ENCODE results near the gene FBXL15. TPM values are rescaled to one million over a fixed set of nuclear protein-coding genes. Genes with fewer than 3 reads are reported as not detected.

Gene FBXL15
- total and polyA plus RNA-seq, 2 of the 13 experiments (the other 11 are each of a cell fraction or from before 2014, with no cell fraction given): 4.3 to 8.3 TPM

DNA sequence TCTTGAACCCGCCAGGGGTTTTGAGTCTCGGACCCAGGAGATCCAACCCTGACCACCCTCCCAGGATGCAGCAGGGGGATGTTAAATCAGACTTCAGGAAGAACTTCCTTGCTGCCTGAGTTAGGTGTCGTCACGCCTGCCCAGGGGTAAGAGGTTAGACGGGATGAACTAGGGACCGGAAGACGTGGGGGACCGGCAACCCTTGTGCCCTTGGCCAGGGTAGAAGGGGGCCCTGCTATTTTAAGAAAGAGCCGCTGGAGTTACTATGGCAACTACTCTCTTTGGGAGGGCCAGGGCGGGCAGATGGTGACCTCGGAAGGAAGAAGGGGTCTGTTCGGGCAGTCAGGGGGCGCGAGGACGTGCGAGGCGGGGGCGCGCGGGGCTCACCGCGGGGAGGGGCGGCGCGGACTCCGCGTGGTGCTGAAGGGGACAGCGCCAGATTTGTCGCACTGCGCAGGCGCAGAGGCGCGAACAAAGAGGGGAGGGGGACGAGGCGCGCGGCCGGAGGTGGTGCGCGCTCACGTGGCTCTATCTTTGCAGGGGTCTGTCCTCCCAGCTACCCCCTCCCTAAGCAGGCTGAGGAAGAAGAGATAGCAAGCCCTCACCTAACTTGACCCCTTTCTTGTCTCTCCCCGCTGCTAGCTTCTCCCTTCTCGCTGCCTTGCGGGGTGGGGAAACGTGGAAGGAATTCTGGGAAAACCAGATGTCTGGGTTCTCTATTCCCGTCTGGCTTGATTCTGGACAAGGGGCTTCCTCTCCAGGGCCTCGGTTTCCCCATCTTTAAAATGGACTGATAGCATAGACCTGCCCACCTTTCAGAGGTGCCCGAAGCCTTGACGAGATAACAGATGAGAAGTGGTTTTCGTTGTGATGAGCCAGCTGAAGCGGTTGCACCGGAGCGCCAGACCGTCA, 1.1 kb upstream of the FBXL15 start (continued):
- peak; percentile 75; the same call in 1 of the 2 replicates for TF ChIP-seq ZNF367 (CRISPR knock-in tag; IDR thresholded peaks at IDR 0.05; ENCODE audit: borderline replicate concordance)
- no peak for TF ChIP-seq SP2 (CRISPR knock-in tag; IDR thresholded peaks at IDR 0.05)
- TF ChIP-seq PCBP1 (IDR thresholded peaks at IDR 0.05; ENCODE audit: borderline replicate concordance, low read depth, low read length): no peak
- TF ChIP-seq ZNF746 (CRISPR knock-in tag; IDR thresholded peaks at IDR 0.05): no peak
- no peak for TF ChIP-seq FOXO1 (CRISPR knock-in tag; IDR thresholded peaks at IDR 0.05)
- peak; percentile 31 for TF ChIP-seq ZNF451 (CRISPR knock-in tag; IDR thresholded peaks at IDR 0.05)
- no peak; the same call in 1 of the 2 replicates for TF ChIP-seq PBX2 (CRISPR knock-in tag; IDR thresholded peaks at IDR 0.05)
- TF ChIP-seq, protein P1, sequence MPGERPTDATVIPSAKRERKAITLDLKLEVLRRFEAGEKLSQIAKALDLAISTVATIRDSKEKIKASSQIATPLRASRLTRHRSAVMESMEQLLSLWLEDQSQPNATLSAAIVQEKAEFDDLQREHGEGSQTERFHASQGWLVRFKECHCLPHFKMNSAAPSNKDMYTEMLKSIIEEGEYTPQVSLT (CRISPR knock-in tag; IDR thresholded peaks at IDR 0.05; ENCODE audit: borderline replicate concordance, low read depth): no peak
- TF ChIP-seq JUN (CRISPR knock-in tag; IDR thresholded peaks at IDR 0.05): no peak; the same call in 1 of the 2 replicates
- peak; percentile 78; the same call in 1 of the 2 replicates for TF ChIP-seq POGK (CRISPR knock-in tag; conservative IDR thresholded peaks at IDR 0.05)
- no peak for TF ChIP-seq SOX5 (CRISPR knock-in tag; IDR thresholded peaks at IDR 0.05; ENCODE audit: borderline replicate concordance)
- TF ChIP-seq, protein P2, sequence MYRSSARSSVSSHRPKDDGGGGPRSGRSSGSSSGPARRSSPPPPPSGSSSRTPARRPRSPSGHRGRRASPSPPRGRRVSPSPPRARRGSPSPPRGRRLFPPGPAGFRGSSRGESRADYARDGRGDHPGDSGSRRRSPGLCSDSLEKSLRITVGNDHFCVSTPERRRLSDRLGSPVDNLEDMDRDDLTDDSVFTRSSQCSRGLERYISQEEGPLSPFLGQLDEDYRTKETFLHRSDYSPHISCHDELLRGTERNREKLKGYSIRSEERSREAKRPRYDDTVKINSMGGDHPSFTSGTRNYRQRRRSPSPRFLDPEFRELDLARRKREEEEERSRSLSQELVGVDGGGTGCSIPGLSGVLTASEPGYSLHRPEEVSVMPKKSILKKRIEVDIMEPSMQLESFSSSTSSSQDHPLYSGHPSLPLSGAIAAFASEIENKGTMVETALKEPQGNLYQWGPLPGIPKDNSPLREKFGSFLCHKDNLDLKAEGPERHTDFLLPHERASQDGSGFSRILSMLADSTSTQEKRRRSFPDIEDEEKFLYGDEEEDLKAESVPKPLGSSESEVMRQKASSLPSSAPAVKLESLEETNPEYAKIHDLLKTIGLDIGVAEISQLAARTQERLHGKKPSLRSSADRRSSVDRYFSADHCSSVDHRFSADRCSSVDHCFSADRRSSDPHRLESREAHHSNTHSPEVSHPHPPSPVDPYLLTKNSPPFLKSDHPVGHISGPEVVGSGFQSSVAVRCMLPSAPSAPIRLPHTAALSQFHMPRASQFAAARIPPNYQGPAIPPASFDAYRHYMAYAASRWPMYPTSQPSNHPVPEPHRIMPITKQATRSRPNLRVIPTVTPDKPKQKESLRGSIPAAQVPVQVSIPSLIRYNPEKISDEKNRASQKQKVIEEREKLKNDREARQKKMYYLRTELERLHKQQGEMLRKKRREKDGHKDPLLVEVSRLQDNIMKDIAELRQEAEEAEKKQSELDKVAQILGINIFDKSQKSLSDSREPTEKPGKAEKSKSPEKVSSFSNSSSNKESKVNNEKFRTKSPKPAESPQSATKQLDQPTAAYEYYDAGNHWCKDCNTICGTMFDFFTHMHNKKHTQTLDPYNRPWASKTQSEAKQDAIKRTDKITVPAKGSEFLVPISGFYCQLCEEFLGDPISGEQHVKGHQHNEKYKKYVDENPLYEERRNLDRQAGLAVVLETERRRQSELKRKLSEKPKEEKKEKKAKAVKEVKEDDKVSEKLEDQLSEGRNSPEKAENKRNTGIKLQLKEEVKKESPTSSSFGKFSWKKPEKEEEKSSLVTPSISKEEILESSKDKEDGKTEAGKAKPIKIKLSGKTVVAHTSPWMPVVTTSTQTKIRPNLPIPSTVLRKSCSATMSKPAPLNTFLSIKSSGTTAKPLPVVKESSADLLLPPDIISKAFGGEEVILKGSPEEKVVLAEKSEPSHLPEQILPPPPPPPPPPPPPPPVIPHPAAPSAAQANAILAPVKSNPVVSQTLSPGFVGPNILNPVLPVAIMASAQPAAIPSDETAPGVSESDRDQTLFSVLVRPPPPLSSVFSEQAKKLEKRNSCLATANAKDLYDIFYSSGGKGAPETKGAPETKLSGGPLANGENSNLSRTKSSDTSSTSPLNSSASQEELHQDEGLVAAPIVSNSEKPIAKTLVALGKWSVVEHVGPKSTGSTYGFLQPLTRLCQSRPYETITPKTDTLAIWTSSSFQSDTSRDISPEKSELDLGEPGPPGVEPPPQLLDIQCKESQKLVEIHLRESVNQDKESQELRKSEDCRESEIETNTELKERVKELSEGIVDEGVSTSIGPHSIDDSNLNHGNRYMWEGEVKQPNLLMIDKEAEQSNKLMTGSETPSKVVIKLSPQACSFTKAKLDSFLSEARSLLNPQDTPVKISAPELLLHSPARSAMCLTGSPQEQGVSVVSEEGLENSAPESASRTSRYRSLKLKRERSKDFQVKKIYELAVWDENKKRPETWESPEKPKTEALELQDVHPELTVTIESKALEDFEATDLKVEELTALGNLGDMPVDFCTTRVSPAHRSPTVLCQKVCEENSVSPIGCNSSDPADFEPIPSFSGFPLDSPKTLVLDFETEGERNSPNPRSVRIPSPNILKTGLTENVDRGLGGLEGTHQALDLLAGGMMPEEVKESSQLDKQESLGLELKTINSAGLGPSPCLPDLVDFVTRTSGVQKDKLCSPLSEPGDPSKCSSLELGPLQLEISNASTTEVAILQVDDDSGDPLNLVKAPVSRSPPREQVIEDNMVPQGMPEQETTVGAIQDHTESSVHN (CRISPR knock-in tag; IDR thresholded peaks at IDR 0.05): no peak
- no peak for TF ChIP-seq IRF9 (CRISPR knock-in tag; IDR thresholded peaks at IDR 0.05; ENCODE audit: borderline replicate concordance)
- TF ChIP-seq MIER3 (CRISPR knock-in tag; IDR thresholded peaks at IDR 0.05; ENCODE audit: borderline replicate concordance): no peak
- no peak for TF ChIP-seq ZNF781 (CRISPR knock-in tag; IDR thresholded peaks at IDR 0.05; ENCODE audit: borderline replicate concordance, not compliant biosample characterization)

Measured in HepG2 (cell line).